H1 (cell line): Measurements from ENCODE around the gene FADS6. TPM values are rescaled to one million over a fixed set of nuclear protein-coding genes. Genes with fewer than 3 reads are reported as not detected.

Source experiments
- CTCF ChIA-PET: fragments of 300-600 bp; sonication (Branson Sonifier 250); formaldehyde crosslinking; loops from one replicate; lab custom pipeline; 2021; ENCODE audit not compliant: partially characterized antibody; lab: Charles Lee
- POLR2A ChIA-PET: fragments of 300-600 bp; sonication (Branson Sonifier 250); formaldehyde crosslinking; loops from one replicate; lab custom pipeline; 2021; ENCODE audit warnings: inconsistent platforms; ENCODE audit not compliant: partially characterized antibody; lab: Charles Lee
- DNase-seq, 2 experiments: peaks; one replicate each; pipeline versions ENCODE4 v3.0.0 to v3.0.0-alpha.2; 2010 to 2022; ENCODE audit warnings: low spot score in 2 of 2, low read depth in 1 of 2, mixed read lengths in 1 of 2
- FAIRE-seq: peaks from 2 replicates; lab custom pipeline; 2011; peaks lifted over from hg19 to GRCh38; lab: Jason Lieb, UNC
- H2AFZ ChIP-seq: 2 replicates; pipeline ENCODE4 v1.8.1; 2012; ENCODE audit warnings: low read length, inconsistent platforms
- H2AK5ac ChIP-seq: 2 replicates; pipeline ENCODE4 v1.6.1; 2013; ENCODE audit warnings: low read depth, low read length
- H2BK120ac ChIP-seq: replicated peaks from 2 replicates; pipeline ENCODE3; 2013; ENCODE audit warnings: low read depth, low read length, inconsistent platforms
- H2BK12ac ChIP-seq: 2 replicates; pipeline ENCODE4 v1.6.1; 2013; ENCODE audit warnings: low read depth, low read length
- H2BK15ac ChIP-seq: 2 replicates; pipeline ENCODE4 v1.6.1; 2013; ENCODE audit warnings: low read length
- H2BK20ac ChIP-seq: 2 replicates; pipeline ENCODE4 v1.6.1; 2013; ENCODE audit warnings: low read length
- H2BK5ac ChIP-seq: 2 replicates; pipeline ENCODE4 v1.6.1; 2013; ENCODE audit warnings: low read depth, low read length
- H3K14ac ChIP-seq: 2 replicates; pipeline ENCODE4 v1.6.1; 2013; ENCODE audit warnings: inconsistent platforms; ENCODE audit not compliant: insufficient read length
- H3K18ac ChIP-seq: 2 replicates; pipeline ENCODE4 v1.6.1; 2013; ENCODE audit warnings: low read length; ENCODE audit errors: extremely low read depth
- H3K23ac ChIP-seq: 2 replicates; pipeline ENCODE4 v1.6.1; 2013; ENCODE audit warnings: inconsistent platforms; ENCODE audit not compliant: insufficient read length
- H3K23me2 ChIP-seq: 2 replicates; pipeline ENCODE4 v1.6.1; 2013; ENCODE audit warnings: low read depth, low read length
- H3K27ac ChIP-seq: 2 replicates; pipeline ENCODE4 v1.6.1; 2011; ENCODE audit warnings: low read depth, low read length, inconsistent platforms
- H3K27me3 ChIP-seq, 4 experiments: replicated peaks in 1 of 4; 1 replicate in 1 of 4; 2 replicates in 3 of 4; pipeline versions ENCODE4 v1.6.1 to v1.8.1; 2011 to 2013; ENCODE audit warnings: low read length in 3 of 4, mild to moderate bottlenecking in 3 of 4, inconsistent platforms in 2 of 4, mixed read lengths in 2 of 4, moderate library complexity in 1 of 4; ENCODE audit not compliant: control insufficient read depth in 3 of 4, insufficient read depth in 3 of 4; ENCODE audit errors: extremely low read depth in 1 of 4
- H3K36me3 ChIP-seq, 4 experiments: 2 replicates each; pipeline versions ENCODE4 v1.6.1 to v1.8.1; 2011 to 2013; ENCODE audit warnings: mild to moderate bottlenecking in 4 of 4, low read length in 3 of 4, moderate library complexity in 2 of 4, control low read depth in 1 of 4, inconsistent platforms in 1 of 4; ENCODE audit not compliant: insufficient read depth in 4 of 4, control insufficient read depth in 2 of 4
- H3K4ac ChIP-seq: replicated peaks from 2 replicates; pipeline ENCODE3; 2013; ENCODE audit warnings: low read length, low read depth, mixed read lengths, inconsistent platforms; ENCODE audit not compliant: insufficient read length
- H3K4me1 ChIP-seq, 4 experiments: replicated peaks in 1 of 4; 1 replicate in 1 of 4; 2 replicates in 3 of 4; pipeline versions ENCODE4 v1.6.1 to v1.8.1; 2011 to 2013; ENCODE audit warnings: low read length in 3 of 4, inconsistent platforms in 2 of 4, mixed read lengths in 1 of 4; ENCODE audit not compliant: insufficient read depth in 4 of 4, control insufficient read depth in 3 of 4
- H3K4me2 ChIP-seq, 2 experiments: 2 replicates each; pipeline versions ENCODE4 v1.6.1 to v1.8.1; 2011 to 2013; ENCODE audit warnings: low read depth in 2 of 2, low read length in 2 of 2, control low read depth in 1 of 2, inconsistent platforms in 1 of 2, mild to moderate bottlenecking in 1 of 2; ENCODE audit not compliant: insufficient read depth in 1 of 2
- H3K4me3 ChIP-seq, 4 experiments: fragments of 200-600, 300-600 bp in 1 of 4; sonication (generic), shearing (Covaris generic), sonication (Bioruptor Twin) in 1 of 4; 2 replicates each; pipeline versions ENCODE4 v1.5.1 to v1.8.1; 2011 to 2016; ENCODE audit warnings: low read length in 4 of 4, low read depth in 3 of 4, control low read depth in 2 of 4, inconsistent platforms in 2 of 4, mild to moderate bottlenecking in 2 of 4, mixed read lengths in 1 of 4, moderate library complexity in 1 of 4; ENCODE audit not compliant: insufficient read depth in 2 of 4; ENCODE audit errors: extremely low read depth in 1 of 4
- H3K56ac ChIP-seq: replicated peaks from 2 replicates; pipeline ENCODE3; 2013; ENCODE audit warnings: low read depth, mild to moderate bottlenecking, mixed read lengths, low read length, inconsistent platforms; ENCODE audit not compliant: insufficient read length
- H3K79me1 ChIP-seq: 2 replicates; pipeline ENCODE4 v1.6.1; 2013; ENCODE audit warnings: low read depth, low read length, control low read depth
- H3K79me2 ChIP-seq, 2 experiments: 2 replicates each; pipeline versions ENCODE4 v1.6.1 to v1.8.1; 2012 to 2013; ENCODE audit warnings: low read length in 2 of 2, mild to moderate bottlenecking in 2 of 2, inconsistent platforms in 1 of 2; ENCODE audit not compliant: insufficient read depth in 2 of 2, control insufficient read depth in 1 of 2
- H3K9ac ChIP-seq, 4 experiments: replicated peaks in 1 of 4; 1 replicate in 1 of 4; 2 replicates in 3 of 4; pipeline versions ENCODE4 v1.6.1 to v1.8.1; 2011 to 2013; ENCODE audit warnings: low read depth in 3 of 4, low read length in 3 of 4, control low read depth in 2 of 4, mild to moderate bottlenecking in 2 of 4, moderate library complexity in 2 of 4, inconsistent platforms in 1 of 4; ENCODE audit errors: extremely low read depth in 1 of 4
- H3K9me3 ChIP-seq, 2 experiments: 2 replicates each; pipeline versions ENCODE4 v1.6.1 to v1.8.1; 2012 to 2013; ENCODE audit warnings: mild to moderate bottlenecking in 2 of 2, moderate library complexity in 2 of 2, control low read depth in 1 of 2, inconsistent platforms in 1 of 2, low read depth in 1 of 2, low read length in 1 of 2, mixed read lengths in 1 of 2; ENCODE audit not compliant: insufficient read depth in 2 of 2
- H4K20me1 ChIP-seq, 2 experiments: replicated peaks in 1 of 2; 2 replicates each; pipeline versions ENCODE3 to v1.8.1; 2011 to 2013; ENCODE audit warnings: inconsistent platforms in 2 of 2, low read length in 2 of 2, mild to moderate bottlenecking in 1 of 2; ENCODE audit not compliant: insufficient read depth in 2 of 2, control insufficient read depth in 1 of 2
- H4K5ac ChIP-seq: 2 replicates; pipeline ENCODE4 v1.6.1; 2013; ENCODE audit warnings: low read length, low read depth, mixed read lengths, inconsistent platforms; ENCODE audit not compliant: insufficient read length
- H4K8ac ChIP-seq: 2 replicates; pipeline ENCODE4 v1.8.0; 2013; ENCODE audit warnings: mild to moderate bottlenecking, moderate library complexity, low read length, inconsistent platforms; ENCODE audit not compliant: insufficient read depth; ENCODE audit errors: extremely low read depth
- H4K91ac ChIP-seq: replicated peaks from 2 replicates; pipeline ENCODE3; 2013; ENCODE audit warnings: low read length, mixed read lengths, inconsistent platforms; ENCODE audit not compliant: insufficient read length
- ASH2L ChIP-seq: fragments of 200-600, 300-600 bp; sonication (generic); IDR thresholded peaks from one replicate; pipeline ENCODE4 v1.7.1; 2017; ENCODE audit warnings: low read length
- BRCA1 ChIP-seq: IDR thresholded peaks from 2 replicates; pipeline ENCODE4 v1.6.1; 2012; ENCODE audit warnings: low read depth, low read length, improper control_type of control experiment
- CHD2 ChIP-seq: IDR thresholded peaks from 2 replicates; pipeline ENCODE4 v1.6.1; 2012; ENCODE audit warnings: low read length, improper control_type of control experiment
- POLR2A ChIP-seq, 2 experiments: IDR thresholded peaks; 1 replicate in 1 of 2; 2 replicates in 1 of 2; pipeline ENCODE4 v1.6.1; 2011; ENCODE audit warnings: low read depth in 2 of 2, low read length in 2 of 2, mild to moderate bottlenecking in 2 of 2; ENCODE audit errors: control extremely low read depth in 1 of 2
- RBBP5 ChIP-seq: IDR thresholded peaks from 2 replicates; pipeline ENCODE4 v1.7.1; 2012; ENCODE audit warnings: low read depth, mild to moderate bottlenecking, inconsistent platforms, low read length, moderate library complexity, borderline replicate concordance
- RXRA ChIP-seq: IDR thresholded peaks from 2 replicates; pipeline ENCODE4 v1.6.1; 2011; ENCODE audit warnings: low read depth, mild to moderate bottlenecking, low read length, moderate library complexity; ENCODE audit not compliant: insufficient read depth
- SAP30 ChIP-seq: fragments of 300-600 bp; sonication (generic); IDR thresholded peaks from 2 replicates; pipeline ENCODE4 v1.7.1; 2012; ENCODE audit warnings: low read length, moderate library complexity, mild to moderate bottlenecking, inconsistent platforms; ENCODE audit not compliant: insufficient read depth, insufficient replicate concordance
- SUZ12 ChIP-seq: fragments of 200-600 bp; sonication (generic); IDR thresholded peaks from 2 replicates; pipeline ENCODE4 v1.6.1; 2012; ENCODE audit warnings: mild to moderate bottlenecking, inconsistent platforms, low read length, moderate library complexity, mixed read lengths
- ZNF274 ChIP-seq: IDR thresholded peaks from 2 replicates; pipeline ENCODE4 v1.7.0; 2012; ENCODE audit warnings: low read length, borderline replicate concordance; ENCODE audit errors: extremely low read depth
- WGBS, 2 experiments: shearing (Covaris generic) in 1 of 2; methylation state at CpG; one replicate each; pipeline versions ENCODE4 v1.1.6 to v1.1.7; 2013 to 2015; ENCODE audit warnings: low lambda C conversion rate in 2 of 2, mixed read lengths in 2 of 2, inconsistent platforms in 1 of 2, low coverage in 1 of 2, missing lambda C conversion rate in 1 of 2; ENCODE audit not compliant: insufficient replicate concordance in 2 of 2, insufficient coverage in 1 of 2, insufficient read length in 1 of 2; ENCODE audit errors: extremely low coverage in 1 of 2, missing lambda C conversion rate in 1 of 2; 5-methylcytosine and 5-hydroxymethylcytosine counted together
- polyA plus RNA-seq, 7 experiments: library from polyadenylated mRNA; depleted of rRNA in 3 of 7; stranded (reverse) in 5 of 7; unstranded in 2 of 7; fragments of >200 nt in 5 of 7; fragments of 200-250 nt in 2 of 7; gene quantifications; 1 replicate in 5 of 7; 2 replicates in 1 of 7; 4 replicates in 1 of 7; pipeline versions ENCODE4 v1.2.1 to v1.2.3, GENCODE V29; 2011 to 2013; ENCODE audit warnings: missing spikeins in 2 of 7, mixed read lengths in 2 of 7
- total RNA-seq: library from RNA; stranded (reverse); fragmentation: NEBNext Ultra II Directional; extraction: Animal tissue kit (Norgen Biotek cat#: 25700); gene quantifications from 2 replicates; pipeline ENCODE4 v1.2.1, GENCODE V29; 2021
- TF ChIP-seq, protein P1 (sequence below), 3 experiments: IDR thresholded peaks; 1 replicate in 2 of 3; 2 replicates in 1 of 3; pipeline versions ENCODE4 v1.5.1 to v1.6.1; 2011; ENCODE audit warnings: low read length in 3 of 3, mild to moderate bottlenecking in 3 of 3, inconsistent platforms in 2 of 3, low read depth in 1 of 3, moderate library complexity in 1 of 3; ENCODE audit not compliant: insufficient read depth in 1 of 3; ENCODE audit errors: control extremely low read depth in 1 of 3

Gene FADS6
- total and polyA plus RNA-seq, 2 of the 8 experiments (the other 6 are each of a cell fraction or from before 2014, with no cell fraction given), result 0.56 to 2.5 TPM

- H3K9ac ChIP-seq, result no peak overlapping the region
- POLR2A ChIA-PET, result interaction anchor here (0.6 to 4.2 kb wide), 5 partner anchors 11 to 855 kb away, joined by 3 to 23 read pairs (median 4); no protein-coding TSS in a partner anchor
- peaks cover 7 to 16% of the 10 kb centered on the region in 2 experiments for H4K20me1 ChIP-seq
- H3K36me3 ChIP-seq, result peaks cover 0 to 3% (median 1%) of the 10 kb centered on the region in 4 experiments; a peak in 1 of 8 replicates
- H3K79me2 ChIP-seq, result no peaks in the 10 kb centered on the region
- peak overlapping the region; percentile 17; the same call in 1 of the 2 replicates for H2AK5ac ChIP-seq
- no peak overlapping the region for H2BK12ac ChIP-seq
- WGBS, 2 experiments, result 57% methylated on average over 13 of the region's 13 CpGs; no CpG with 5 or more reads in 1 of the 2 experiments
- H4K5ac ChIP-seq, result no peak overlapping the region
- 0 out of 2 replicates have a peak overlapping the region, but pooled peaks have one; percentile 67 for H2BK15ac ChIP-seq
- H4K91ac ChIP-seq, result no peak overlapping the region
- H3K4me2 ChIP-seq, result peak overlapping the region; percentile 38 to 52
- CTCF ChIA-PET, result interaction anchor here (0.7 to 99.6 kb wide), 5 partner anchors 2 to 169 kb away, joined by 3 to 2981 read pairs (median 5); partner anchors contain the start of genes FDXR, GRIN2C and NAT9
- H3K27me3 ChIP-seq, result peaks cover 14 to 48% (median 36%) of the 10 kb centered on the region in 4 experiments
- H3K79me1 ChIP-seq, result no peaks in the 10 kb centered on the region
- H3K14ac ChIP-seq, result no peak overlapping the region
- no peak overlapping the region for H3K4me3 ChIP-seq
- no peak overlapping the region for H3K18ac ChIP-seq
- DNase-seq, result no peak
- no peak overlapping the region for H2BK120ac ChIP-seq
- no peak overlapping the region for H4K8ac ChIP-seq
- no peaks in the 10 kb centered on the region for H3K9me3 ChIP-seq
- H3K23ac ChIP-seq, result no peak overlapping the region
- no peak overlapping the region for H2BK5ac ChIP-seq
- H3K4ac ChIP-seq, result no peak overlapping the region
- no peak overlapping the region for H2BK20ac ChIP-seq
- H3K4me1 ChIP-seq, result peaks cover 0 to 29% (median 14%) of the 10 kb centered on the region in 4 experiments; a peak in 6 of 7 replicates
- H3K23me2 ChIP-seq, result peaks cover 3% of the 10 kb centered on the region; the same call in 1 of the 2 replicates
- no peak for FAIRE-seq
- H3K56ac ChIP-seq, result no peak overlapping the region
- no peak overlapping the region for H2AFZ ChIP-seq
- no peak overlapping the region for H3K27ac ChIP-seq
- TF ChIP-seq CHD2 (no peak), RXRA (no peak), RBBP5 (no peak), ASH2L (no peak), SUZ12 (no peak), SAP30 (no peak), ZNF274 (no peak), POLR2A (IDR thresholded peaks at IDR 0.05; ENCODE audit: control extremely low read depth in 1 of 2, low read depth in 2 of 2, low read length in 2 of 2) (no peak), BRCA1 (no peak)
- TF ChIP-seq, protein P1, sequence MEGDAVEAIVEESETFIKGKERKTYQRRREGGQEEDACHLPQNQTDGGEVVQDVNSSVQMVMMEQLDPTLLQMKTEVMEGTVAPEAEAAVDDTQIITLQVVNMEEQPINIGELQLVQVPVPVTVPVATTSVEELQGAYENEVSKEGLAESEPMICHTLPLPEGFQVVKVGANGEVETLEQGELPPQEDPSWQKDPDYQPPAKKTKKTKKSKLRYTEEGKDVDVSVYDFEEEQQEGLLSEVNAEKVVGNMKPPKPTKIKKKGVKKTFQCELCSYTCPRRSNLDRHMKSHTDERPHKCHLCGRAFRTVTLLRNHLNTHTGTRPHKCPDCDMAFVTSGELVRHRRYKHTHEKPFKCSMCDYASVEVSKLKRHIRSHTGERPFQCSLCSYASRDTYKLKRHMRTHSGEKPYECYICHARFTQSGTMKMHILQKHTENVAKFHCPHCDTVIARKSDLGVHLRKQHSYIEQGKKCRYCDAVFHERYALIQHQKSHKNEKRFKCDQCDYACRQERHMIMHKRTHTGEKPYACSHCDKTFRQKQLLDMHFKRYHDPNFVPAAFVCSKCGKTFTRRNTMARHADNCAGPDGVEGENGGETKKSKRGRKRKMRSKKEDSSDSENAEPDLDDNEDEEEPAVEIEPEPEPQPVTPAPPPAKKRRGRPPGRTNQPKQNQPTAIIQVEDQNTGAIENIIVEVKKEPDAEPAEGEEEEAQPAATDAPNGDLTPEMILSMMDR (IDR thresholded peaks at IDR 0.05; ENCODE audit: control extremely low read depth in 1 of 3, insufficient read depth in 1 of 3, low read depth in 1 of 3, low read length in 3 of 3), result no peak
Measured at GRCh38 chr17:74840989-74841666, 52.3 kb downstream of the FADS6 start.
